Mesenteric fat pad (tissue), 1 donor: ENCODE data around the gene DPM3. TPM values are rescaled to one million over a fixed set of nuclear protein-coding genes. Genes with fewer than 3 reads are reported as not detected.

Source experiments
- DNase-seq: peaks from one replicate; pipeline ENCODE4 v3.0.0-alpha.2; 2020; ENCODE audit warnings: low spot score
- total RNA-seq: library from RNA; stranded (reverse); fragmentation: NEBNext Ultra II Directional; extraction: Animal tissue kit (Norgen Biotek cat#: 25700); gene quantifications from one replicate; pipeline ENCODE4 v1.2.1, GENCODE V29; 2021
- donor health status: DM: yes; HTN: yes; CAD: no.

Gene DPM3
- total RNA-seq, 1 donor from 2014 or later = 76.2 TPM

DNA sequence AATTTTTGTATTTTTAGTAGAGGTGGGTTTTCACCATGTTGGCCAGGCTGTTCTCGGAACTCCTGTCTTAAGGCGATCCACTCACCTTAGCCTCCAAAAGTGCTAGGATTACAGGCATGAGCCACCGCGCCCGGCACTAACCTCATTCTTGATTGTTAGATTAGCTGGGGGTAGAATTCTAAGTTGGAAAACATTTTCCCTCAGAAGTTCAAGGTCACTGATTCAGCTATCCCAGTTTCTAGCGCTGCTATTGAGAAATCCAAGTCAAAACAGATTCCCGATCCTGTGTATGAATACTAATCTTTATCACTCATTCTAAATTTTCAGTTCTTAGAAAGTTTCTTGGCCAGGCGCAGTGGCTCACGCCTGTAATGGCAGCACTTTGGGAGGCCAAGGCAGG lies 37.0 kb downstream of the DPM3 start:
- no peak for DNase-seq

GRCh38 chr1:155099331-155099730 lies 41.0 kb downstream of the DPM3 start:
- no peak for DNase-seq

GRCh38 chr1:155094622-155094948 lies 45.7 kb downstream of the DPM3 start:
- no peak for DNase-seq

- DNase-seq = no peak
Observed at GRCh38 chr1:155093911-155094621, 46.3 kb downstream of the DPM3 start.

GRCh38 chr1:155092641-155093040 lies 47.7 kb downstream of the DPM3 start:
- no peak for DNase-seq

DNA sequence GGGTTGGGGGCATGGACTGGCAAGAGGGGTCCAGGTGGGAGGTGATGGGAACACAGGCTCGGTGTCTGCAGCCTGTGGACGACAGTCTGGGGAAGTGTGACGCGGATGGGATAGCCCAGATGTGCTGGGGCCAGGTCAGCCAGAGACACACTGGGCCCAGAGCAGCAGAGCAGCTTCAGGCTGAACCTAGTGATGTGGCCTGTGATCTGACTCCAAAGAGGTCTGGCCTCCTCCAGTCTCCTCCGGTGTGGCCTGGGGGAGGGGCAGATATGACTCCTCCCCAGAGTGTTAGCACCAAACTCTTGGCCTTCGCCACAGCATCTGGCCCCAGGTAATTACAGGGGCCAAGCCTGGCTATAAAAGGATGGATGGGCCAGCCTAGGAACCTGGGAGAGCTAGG lies 48.2 kb downstream of the DPM3 start:
- DNase-seq = no peak

- no peak for DNase-seq
Observed at GRCh38 chr1:155091071-155092051, 49.0 kb downstream of the DPM3 start.

Other genes with a start within 250 kb of the DPM3 start
- gene PMVK, start 203.8 kb downstream of the DPM3 start, total RNA-seq = 31.2 TPM
- 43.5 TPM for gene PBXIP1, start 184.4 kb downstream of the DPM3 start, total RNA-seq
- 22.2 TPM for gene PYGO2, start 178.7 kb downstream of the DPM3 start, total RNA-seq
- gene SHC1, start 169.8 kb downstream of the DPM3 start, total RNA-seq = 199 TPM
- 41.2 TPM for gene CKS1B, start 165.8 kb downstream of the DPM3 start, total RNA-seq
- 43.7 TPM for gene FLAD1, start 157.2 kb downstream of the DPM3 start, total RNA-seq
- gene LENEP, start 146.9 kb downstream of the DPM3 start, total RNA-seq = not detected
- gene ZBTB7B, start 137.7 kb downstream of the DPM3 start, total RNA-seq = 80.4 TPM
- gene DCST2, start 106.8 kb downstream of the DPM3 start, total RNA-seq = 0.87 TPM
- not detected for gene DCST1, start 106.7 kb downstream of the DPM3 start, total RNA-seq
- gene ADAM15, start 89.2 kb downstream of the DPM3 start, total RNA-seq = 176 TPM
- 3.1 TPM for gene EFNA4, start 76.8 kb downstream of the DPM3 start, total RNA-seq
- 0.58 TPM for gene EFNA3, start 61.7 kb downstream of the DPM3 start, total RNA-seq
- 17.8 TPM for gene EFNA1, start 12.7 kb downstream of the DPM3 start, total RNA-seq
- gene SLC50A1, start 4.7 kb downstream of the DPM3 start, total RNA-seq = 30.2 TPM
- gene KRTCAP2, start 32.8 kb upstream of the DPM3 start, total RNA-seq = 155 TPM
- 0.22 TPM for gene TRIM46, start 33.3 kb upstream of the DPM3 start, total RNA-seq
- 17.9 TPM for gene THBS3, start 67.4 kb upstream of the DPM3 start, total RNA-seq
- 40.0 TPM for gene MTX1, start 68.2 kb upstream of the DPM3 start, total RNA-seq
- gene ENTREP3, start 115.0 kb upstream of the DPM3 start, total RNA-seq = 25.2 TPM
- 69.7 TPM for gene SCAMP3, start 121.8 kb upstream of the DPM3 start, total RNA-seq
- gene CLK2, start 133.0 kb upstream of the DPM3 start, total RNA-seq = 34.7 TPM
- gene HCN3, start 136.9 kb upstream of the DPM3 start, total RNA-seq = 3.3 TPM
- not detected for gene PKLR, start 160.9 kb upstream of the DPM3 start, total RNA-seq
- 91.7 TPM for gene FDPS, start 168.3 kb upstream of the DPM3 start, total RNA-seq
- gene RUSC1, start 180.4 kb upstream of the DPM3 start, total RNA-seq = 20.8 TPM